Left renal pelvis (tissue), 4 donors: ENCODE results near the gene MRPL52. TPM values are rescaled to one million over a fixed set of nuclear protein-coding genes. Genes with fewer than 3 reads are reported as not detected.
A peak's percentile ranks its signal among the peaks of the same experiment; 100 is the strongest.
"Not testable (repeated sequence)": the region's sequence is repeated elsewhere in the genome, so short reads cannot be mapped to it uniquely, and the experiment has no call there.

ENCODE experiments used
- DNase-seq, 4 donors: peaks; one replicate each; pipeline ENCODE4 v3.0.0-alpha.2; 2013; ENCODE audit warnings: low read depth in 4 of 4, low spot score in 3 of 4
- polyA plus RNA-seq, 4 donors: library from polyadenylated mRNA; unstranded; fragments of 120-200 nt; gene quantifications; one replicate each; pipeline ENCODE4 v1.2.1, GENCODE V29; 2013; ENCODE audit not compliant: insufficient read length in 4 of 4

MRPL52 gene
- 100 to 1,000 TPM in 1 of 4 donors, 10 to 100 TPM in 3; 50.2 to 110 (median 73.4) TPM for polyA plus RNA-seq

DNA sequence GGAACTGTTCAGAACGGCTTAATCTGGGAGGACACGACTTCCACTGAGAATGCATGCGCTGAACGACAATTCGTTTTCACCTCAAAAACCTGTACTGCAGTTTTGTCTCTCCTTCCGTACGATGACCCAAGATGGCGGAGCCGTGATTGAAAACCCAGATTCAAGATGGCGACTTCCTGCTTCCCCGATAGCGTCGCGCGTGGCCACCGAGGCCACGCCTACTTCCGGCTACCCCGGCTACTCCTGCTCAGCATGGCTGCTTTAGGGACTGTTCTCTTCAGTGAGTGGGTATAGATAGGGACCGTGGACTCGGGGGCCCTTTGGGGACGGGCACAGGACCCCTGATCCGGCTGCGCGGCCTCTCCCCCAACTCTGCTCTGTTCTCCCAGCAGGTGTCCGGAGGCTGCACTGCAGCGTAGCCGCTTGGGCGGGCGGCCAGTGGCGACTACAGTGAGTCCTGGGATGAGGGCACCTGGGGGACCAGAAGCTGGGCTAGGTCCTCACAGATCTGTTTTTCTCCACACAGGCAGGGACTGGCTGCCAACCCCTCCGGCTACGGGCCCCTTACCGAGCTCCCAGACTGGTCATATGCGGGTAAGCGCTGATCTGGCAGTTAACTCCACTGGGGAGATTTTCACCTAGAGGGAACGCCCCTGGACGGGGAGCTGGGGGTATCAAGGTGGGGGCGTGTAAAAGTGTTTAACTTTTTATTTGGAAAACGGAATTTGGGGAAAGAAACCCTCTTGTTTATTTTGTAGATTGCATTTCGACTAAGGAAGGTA lies at the start of gene MRPL52:
Gene MRPL52 (plus strand): TSS at position 227 of the 782 bp plus-strand sequence. CDS start 26 bp downstream, at position 253.
- peak in 2 of 4 donors; percentile 85 to 87 for DNase-seq

- no peak for DNase-seq
These were observed 49.5 kb upstream of the MRPL52 start for GRCh38 chr14:22780105-22780679.

DNA sequence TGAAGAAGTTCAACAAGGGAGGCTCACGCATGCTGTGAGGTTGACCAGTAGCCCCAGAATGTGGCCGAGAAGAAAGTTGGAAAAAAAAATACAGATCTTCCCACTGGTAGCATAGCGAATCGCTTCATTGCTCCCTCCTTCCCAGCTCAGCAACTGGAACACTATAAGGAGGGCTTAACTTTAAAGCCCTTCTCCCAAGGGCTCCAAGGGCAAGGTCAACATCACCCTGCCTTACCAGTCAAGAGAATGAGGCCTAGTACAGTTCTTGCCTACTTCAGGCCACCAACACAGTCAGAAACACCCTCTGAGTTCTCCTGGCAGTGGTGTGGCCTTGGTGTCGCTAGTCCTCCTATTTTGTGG lies 48.8 kb upstream of the MRPL52 start:
- no peak for DNase-seq

- no peak for DNase-seq
These were observed 48.2 kb upstream of the MRPL52 start for GRCh38 chr14:22781301-22781991.

DNA sequence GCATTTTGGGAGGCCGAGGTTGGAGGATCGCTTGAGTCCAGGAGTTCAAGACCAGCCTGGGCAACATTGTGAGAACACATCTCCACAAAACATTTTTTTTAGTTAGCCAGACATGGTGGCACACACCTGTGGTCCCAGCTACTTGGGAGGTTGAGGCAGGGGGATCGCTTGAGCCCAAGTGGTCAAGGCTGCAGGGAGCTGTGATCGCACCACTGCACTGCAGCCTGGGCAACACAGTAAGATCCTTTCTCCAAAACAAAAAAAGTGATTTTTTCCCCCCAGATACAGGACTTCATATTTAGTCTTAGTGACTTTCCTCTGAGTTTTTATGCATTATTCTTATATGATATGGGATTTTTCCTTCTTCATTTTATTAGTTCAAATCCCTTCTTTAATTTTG lies 43.0 kb upstream of the MRPL52 start:
- DNase-seq, result no peak

GRCh38 chr14:22791301-22791700 lies 38.4 kb upstream of the MRPL52 start:
- no peak for DNase-seq

DNA sequence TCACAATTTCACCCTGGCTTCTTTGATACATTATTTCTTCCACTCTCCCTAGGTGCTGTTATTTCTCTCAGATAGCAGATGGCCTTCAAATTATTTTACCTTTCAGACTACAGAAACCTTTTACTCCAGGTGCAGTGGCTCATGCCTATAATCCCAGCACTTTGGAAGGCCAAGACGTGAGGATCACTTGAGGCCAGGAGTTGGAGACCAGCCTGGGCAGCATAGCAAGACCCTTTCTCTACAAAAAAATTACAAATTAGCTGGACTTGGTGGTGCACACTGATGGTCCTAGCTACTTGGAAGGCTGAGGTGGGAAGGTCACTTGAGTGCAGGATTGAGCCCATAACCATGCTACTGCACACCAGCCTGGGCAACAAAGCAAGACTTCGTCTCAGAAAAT lies 37.5 kb upstream of the MRPL52 start:
- no peak for DNase-seq

- DNase-seq, result not testable (repeated sequence)
These were observed 36.1 kb upstream of the MRPL52 start for GRCh38 chr14:22793550-22793949.

GRCh38 chr14:22793976-22794375 lies 35.7 kb upstream of the MRPL52 start:
- DNase-seq, result no peak

- DNase-seq, result no peak
These were observed 35.1 kb upstream of the MRPL52 start for GRCh38 chr14:22794551-22794951.

- no peak for DNase-seq
These were observed 33.5 kb upstream of the MRPL52 start for GRCh38 chr14:22796087-22796707.

GRCh38 chr14:22797017-22797917 lies 32.4 kb upstream of the MRPL52 start:
- no peak for DNase-seq

DNA sequence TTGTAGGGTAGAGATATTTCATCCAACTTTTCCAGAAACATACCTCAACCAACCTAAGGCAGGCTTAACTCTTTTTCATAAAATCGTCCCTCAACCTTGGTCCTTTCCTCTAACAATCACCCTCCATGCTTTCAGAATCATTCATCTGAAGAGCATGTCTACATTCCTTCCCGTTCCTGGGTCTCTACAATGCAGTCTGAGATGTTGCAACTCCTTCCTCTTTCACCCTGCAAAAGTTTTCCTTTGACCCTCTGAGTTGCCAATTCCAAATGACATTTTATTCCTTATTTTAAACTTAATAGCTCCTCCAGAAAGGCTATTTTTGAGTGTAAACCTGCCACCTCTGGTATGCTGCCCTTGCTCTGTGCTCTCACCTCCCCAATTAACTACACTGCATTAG lies 31.2 kb upstream of the MRPL52 start:
- DNase-seq, result no peak

- DNase-seq, result no peak
These were observed 29.3 kb upstream of the MRPL52 start for GRCh38 chr14:22800346-22800745.

DNA sequence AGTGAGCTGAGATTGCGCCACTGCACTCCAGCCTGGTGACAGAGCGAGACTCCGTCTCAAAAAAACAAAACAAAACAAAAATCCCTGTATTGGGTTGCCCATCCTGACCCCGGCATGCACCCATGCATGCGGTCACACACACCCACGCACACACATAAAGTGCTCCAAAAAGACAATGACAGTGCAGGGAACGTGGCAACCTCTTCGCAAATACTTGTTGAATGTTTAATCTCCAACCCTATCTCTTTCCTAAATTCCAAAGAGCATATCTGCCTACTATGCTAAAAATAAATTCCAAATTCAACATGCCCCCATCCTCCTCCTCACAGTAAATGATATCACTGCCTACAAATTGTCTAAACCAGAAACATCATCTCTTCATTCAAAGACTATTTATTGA lies 28.0 kb upstream of the MRPL52 start:
- DNase-seq, result no peak

DNA sequence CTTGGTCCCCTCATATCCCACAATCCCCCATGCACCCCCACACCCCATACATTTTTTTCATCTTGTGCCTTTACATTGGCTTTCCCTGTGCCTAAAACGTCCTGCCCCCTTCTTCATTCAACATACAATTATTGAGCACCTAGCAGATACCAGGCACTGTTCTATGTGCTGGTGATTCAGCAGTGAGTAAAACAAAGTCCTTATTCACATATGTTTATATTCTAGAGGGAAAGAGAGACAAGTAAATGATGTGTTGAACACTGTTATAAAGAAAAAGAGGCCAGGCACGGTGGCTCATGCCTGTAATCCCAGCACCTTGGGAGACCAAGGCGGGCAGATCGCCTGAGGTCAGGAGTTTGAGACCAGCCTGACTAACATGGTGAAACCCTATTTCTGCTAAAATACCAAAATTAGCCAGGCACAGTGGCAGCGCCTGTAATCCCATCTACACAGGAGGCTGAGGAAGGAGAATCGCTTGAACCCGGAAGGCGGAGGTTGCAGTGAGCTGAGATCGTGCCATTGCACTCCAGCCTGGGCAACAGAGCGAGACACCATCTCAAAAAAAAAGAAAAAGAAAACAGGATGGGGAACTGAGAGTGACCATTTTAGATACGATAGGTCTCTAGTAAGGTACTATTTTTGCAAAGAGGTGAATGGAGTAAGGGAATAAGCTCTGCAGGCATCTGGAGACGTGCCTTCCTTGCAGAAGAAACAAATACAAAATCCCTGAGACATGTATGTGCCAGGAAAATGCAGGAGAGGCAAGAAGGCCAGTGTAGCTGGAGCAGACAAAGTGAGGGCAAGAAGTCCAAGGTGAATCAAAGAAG lies 26.6 kb upstream of the MRPL52 start:
- DNase-seq, result no peak

DNA sequence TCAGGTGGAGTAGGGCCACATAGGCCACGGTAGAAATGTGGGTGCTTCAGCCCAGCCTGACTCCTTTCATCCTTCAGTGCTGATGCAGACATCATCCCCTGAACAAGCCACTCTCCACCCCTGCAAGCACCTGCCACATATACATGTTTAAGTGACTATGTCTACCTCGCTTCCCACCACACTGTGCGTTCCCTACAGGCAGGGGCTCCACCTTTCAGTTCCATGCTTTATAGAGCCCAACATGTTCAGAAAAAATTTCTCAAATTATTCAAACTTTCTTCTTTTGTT lies 26.1 kb upstream of the MRPL52 start:
- DNase-seq, result no peak

DNA sequence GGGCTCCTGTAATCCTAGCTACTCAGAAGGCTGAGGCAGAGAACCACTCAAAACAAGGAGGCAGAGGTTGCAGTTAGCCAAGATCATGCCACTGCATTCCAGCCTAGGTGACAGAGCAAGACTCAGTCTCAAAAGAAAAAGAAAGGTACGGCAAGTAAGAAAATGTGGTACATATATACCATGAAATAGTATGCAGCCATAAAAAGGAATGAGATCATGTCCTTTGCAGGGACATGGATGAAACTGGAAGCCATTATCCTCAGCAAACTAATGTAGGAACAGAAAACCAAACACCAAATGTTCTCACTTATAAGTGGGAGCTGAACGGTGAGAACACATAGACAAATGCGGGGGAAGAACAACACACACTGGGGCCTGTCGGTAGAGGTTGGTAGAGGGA lies 24.5 kb upstream of the MRPL52 start:
- not testable (repeated sequence) for DNase-seq

DNA sequence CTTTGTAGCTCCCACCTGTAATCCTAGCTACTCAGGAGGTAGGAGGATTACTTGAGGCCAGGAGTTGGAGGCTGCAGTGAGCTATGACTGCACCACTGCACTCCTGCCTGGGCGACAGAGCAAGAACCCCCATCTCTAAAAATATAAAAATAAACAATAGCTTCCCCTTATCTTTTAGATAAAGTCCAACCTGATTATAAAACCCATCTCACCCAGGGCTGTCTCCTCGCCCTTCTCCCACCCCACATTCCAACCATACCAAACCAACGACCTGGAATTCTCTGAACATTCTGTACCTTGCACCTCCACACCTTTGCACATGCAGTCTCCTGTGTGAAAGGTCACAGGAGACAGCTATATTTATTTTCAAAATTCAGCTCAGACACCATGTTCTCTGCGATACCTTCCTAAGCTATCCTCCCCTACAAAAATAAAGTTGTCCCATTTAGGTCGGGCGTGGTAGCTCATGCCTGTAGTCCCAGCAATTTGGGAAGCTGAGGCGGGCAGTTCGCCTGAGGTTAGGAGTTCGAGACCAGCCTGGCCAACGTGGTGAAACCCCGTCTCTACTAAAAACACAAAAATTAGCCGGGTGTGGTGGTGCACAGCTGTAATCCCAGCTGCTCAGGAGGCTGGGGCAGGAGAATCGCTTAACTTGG lies 22.1 kb upstream of the MRPL52 start:
- DNase-seq, result no peak
